Measurements from ENCODE around the gene CPVL. TPM values are rescaled to one million over a fixed set of nuclear protein-coding genes. Genes with fewer than 3 reads are reported as not detected.

The CPVL gene
- total and polyA plus RNA-seq, 2 of the 8 experiments (the other 6 are each of a cell fraction or from before 2014, with no cell fraction given) = 40.0 to 55.0 TPM

DNA sequence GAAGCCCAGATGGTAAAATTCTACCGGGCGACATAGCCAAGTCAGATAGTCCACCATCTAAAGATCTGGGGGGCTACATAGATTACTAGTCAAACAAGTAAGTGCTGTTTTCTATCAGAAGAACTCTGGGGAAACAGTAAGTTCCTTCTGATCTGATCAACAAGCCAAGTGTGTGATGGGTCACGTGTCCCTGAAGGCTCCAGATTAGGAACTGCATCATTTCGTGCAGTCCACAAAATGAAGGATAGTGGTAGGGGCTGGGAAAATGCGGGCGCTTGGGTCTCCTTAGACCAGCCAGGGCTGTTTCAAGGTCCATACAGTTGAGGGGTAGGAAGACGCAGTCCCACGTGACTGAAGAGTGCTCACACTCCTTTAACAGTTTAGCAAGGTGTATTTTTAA lies 46.5 kb upstream of the CPVL start:
- no peak overlapping the region; a peak in 1 of 4 replicates for H3K4me2 ChIP-seq (ENCODE audit: insufficient read depth in 1 of 2, low read depth in 2 of 2, low read length in 2 of 2)
- H4K5ac ChIP-seq (ENCODE audit: insufficient read length, low read depth, low read length) = no peak overlapping the region
- H3K36me3 ChIP-seq (ENCODE audit: control insufficient read depth in 2 of 4, insufficient read depth in 4 of 4, low read length in 3 of 4) = no peaks in the 10 kb centered on the region
- H3K14ac ChIP-seq (ENCODE audit: insufficient read length) = no peak overlapping the region
- H2BK5ac ChIP-seq (ENCODE audit: low read depth, low read length) = no peak overlapping the region
- H3K56ac ChIP-seq (replicated peaks; ENCODE audit: insufficient read length, low read depth, low read length) = no peak overlapping the region
- H2BK20ac ChIP-seq (ENCODE audit: low read length) = no peak overlapping the region
- no peak overlapping the region for H2BK15ac ChIP-seq (ENCODE audit: low read length)
- TF ChIP-seq SP1 (IDR thresholded peaks at IDR 0.05; ENCODE audit: low read depth, low read length) (no peak), NRF1 (IDR thresholded peaks at IDR 0.05; ENCODE audit: low read depth, low read length) (no peak), SIN3A (conservative IDR thresholded peaks at IDR 0.05 in 1 of 2, IDR thresholded peaks at IDR 0.05 in 1 of 2; ENCODE audit: low read depth in 1 of 2, low read length in 2 of 2) (no peak)
- no peaks in the 10 kb centered on the region for H3K79me1 ChIP-seq (ENCODE audit: low read depth, low read length)
- FAIRE-seq (no peak), DNase-seq (ENCODE audit: low read depth in 1 of 2, low spot score in 2 of 2) (no peak)
- H3K27ac ChIP-seq (ENCODE audit: low read depth, low read length) = no peak overlapping the region
- H3K9ac ChIP-seq (replicated peaks in 1 of 4; ENCODE audit: extremely low read depth in 1 of 4, low read depth in 3 of 4, low read length in 3 of 4) = no peak overlapping the region
- H3K4me1 ChIP-seq (replicated peaks in 1 of 4; ENCODE audit: control insufficient read depth in 3 of 4, insufficient read depth in 4 of 4, low read length in 3 of 4) = peaks cover 7 to 14% (median 8%) of the 10 kb centered on the region in 4 experiments; a peak in 5 of 7 replicates
- no peak overlapping the region for H2BK120ac ChIP-seq (replicated peaks; ENCODE audit: low read depth, low read length)
- no peak overlapping the region for H4K91ac ChIP-seq (replicated peaks; ENCODE audit: insufficient read length, low read length)
- no peaks in the 10 kb centered on the region for H3K9me3 ChIP-seq (ENCODE audit: insufficient read depth in 2 of 2, low read depth in 1 of 2, low read length in 1 of 2)
- H3K23ac ChIP-seq (ENCODE audit: insufficient read length) = no peak overlapping the region
- H2AFZ ChIP-seq (ENCODE audit: low read length) = no peak overlapping the region
- no peaks in the 10 kb centered on the region for H3K79me2 ChIP-seq (ENCODE audit: control insufficient read depth in 1 of 2, insufficient read depth in 2 of 2, low read length in 2 of 2)
- H2AK5ac ChIP-seq (ENCODE audit: low read depth, low read length) = no peak overlapping the region
- ChIA-PET POLR2A (ENCODE audit: partially characterized antibody) (interaction anchor here (0.6 kb wide), 1 partner anchor 24 kb away, joined by 3 read pairs; no protein-coding TSS in a partner anchor), CTCF (ENCODE audit: partially characterized antibody) (interaction anchor here (0.8 kb wide), 1 partner anchor 215 kb away, joined by 3 read pairs; no protein-coding TSS in a partner anchor)
- peaks cover 14% of the 10 kb centered on the region for H3K23me2 ChIP-seq (ENCODE audit: low read depth, low read length)
- no peak overlapping the region for H4K8ac ChIP-seq (ENCODE audit: extremely low read depth, insufficient read depth, low read length)
- no peak overlapping the region for H2BK12ac ChIP-seq (ENCODE audit: low read depth, low read length)
- peaks cover 0 to 2% of the 10 kb centered on the region in 2 experiments for H4K20me1 ChIP-seq (replicated peaks in 1 of 2; ENCODE audit: control insufficient read depth in 1 of 2, insufficient read depth in 2 of 2, low read length in 2 of 2)
- H3K18ac ChIP-seq (ENCODE audit: extremely low read depth, low read length) = no peak overlapping the region
- 78% methylated on average over 8 of the region's 8 CpGs; no CpG with 5 or more reads in 1 of the 2 experiments for WGBS, 2 experiments (ENCODE audit: extremely low coverage in 1 of 2, insufficient coverage in 1 of 2, insufficient read length in 1 of 2, insufficient replicate concordance in 2 of 2, low coverage in 1 of 2, low lambda C conversion rate in 2 of 2, missing lambda C conversion rate in 1 of 2)
- H3K4ac ChIP-seq (replicated peaks; ENCODE audit: insufficient read length, low read depth, low read length) = no peak overlapping the region
- peaks cover 17 to 62% (median 50%) of the 10 kb centered on the region in 4 experiments for H3K27me3 ChIP-seq (replicated peaks in 1 of 4; ENCODE audit: control insufficient read depth in 3 of 4, extremely low read depth in 1 of 4, insufficient read depth in 3 of 4, low read length in 3 of 4)
- no peak overlapping the region for H3K4me3 ChIP-seq (ENCODE audit: extremely low read depth in 1 of 4, insufficient read depth in 2 of 4, low read depth in 3 of 4, low read length in 4 of 4)

Measured in H1 (cell line).